DOHH2 (cell line): Measurements from ENCODE around the gene SLC25A10.
"Not testable (repeated sequence)": the region's sequence is repeated elsewhere in the genome, so short reads cannot be mapped to it uniquely, and the experiment has no call there.

ENCODE experiments used
- H3F3A ChIP-seq: fragments of 200-600 bp; sonication (generic), shearing (Covaris generic); 2 replicates; pipeline ENCODE4 v1.6.0; 2016; ENCODE audit warnings: antibody characterized with exemption, mild to moderate bottlenecking; ENCODE audit not compliant: control insufficient read depth, insufficient read depth
- H3K27ac ChIP-seq: fragments of 200-600 bp; sonication (generic); 2 replicates; pipeline ENCODE4 v1.5.1; 2014; ENCODE audit warnings: low read depth, mild to moderate bottlenecking, low read length, moderate library complexity
- H3K27me3 ChIP-seq: fragments of 200-600 bp; sonication (generic); 2 replicates; pipeline ENCODE4 v1.6.1; 2014; ENCODE audit warnings: mild to moderate bottlenecking, low read length, mixed read lengths; ENCODE audit not compliant: control insufficient read depth
- H3K36me3 ChIP-seq: fragments of 200-600 bp; sonication (generic); 2 replicates; pipeline ENCODE4 v1.6.1; 2014; ENCODE audit warnings: mild to moderate bottlenecking, low read length, moderate library complexity, mixed read lengths; ENCODE audit not compliant: control insufficient read depth
- H3K4me1 ChIP-seq: fragments of 200-600 bp; sonication (generic); 2 replicates; pipeline ENCODE4 v1.6.1; 2014; ENCODE audit warnings: mild to moderate bottlenecking, low read length, mixed read lengths; ENCODE audit not compliant: control insufficient read depth
- H3K4me2 ChIP-seq: fragments of 200-600 bp; sonication (generic); 2 replicates; pipeline ENCODE4 v1.6.0; 2014; ENCODE audit warnings: mild to moderate bottlenecking, low read length, moderate library complexity
- H3K4me3 ChIP-seq: fragments of 200-600 bp; sonication (generic); 2 replicates; pipeline ENCODE4 v1.5.1; 2014; ENCODE audit warnings: mild to moderate bottlenecking, low read length, mixed read lengths
- H3K79me2 ChIP-seq: fragments of 200-600 bp; sonication (generic); 2 replicates; pipeline ENCODE4 v1.6.1; 2014; ENCODE audit warnings: mild to moderate bottlenecking, low read length, mixed read lengths; ENCODE audit not compliant: control insufficient read depth
- H3K9me2 ChIP-seq: fragments of 200-600 bp; sonication (generic); replicated peaks from 2 replicates; pipeline ENCODE4 v1.6.1; 2014; ENCODE audit warnings: mild to moderate bottlenecking, low read length, mixed read lengths; ENCODE audit not compliant: control insufficient read depth
- H3K9me3 ChIP-seq: fragments of 200-600 bp; sonication (generic); 2 replicates; pipeline ENCODE4 v1.6.1; 2014; ENCODE audit warnings: antibody characterized with exemption, low read length, mixed read lengths; ENCODE audit not compliant: control insufficient read depth, insufficient read depth
- H4K20me1 ChIP-seq: fragments of 200-600 bp; sonication (generic); 2 replicates; pipeline ENCODE4 v1.6.0; 2014; ENCODE audit warnings: low read depth, mild to moderate bottlenecking, antibody characterized with exemption, low read length, moderate library complexity; ENCODE audit not compliant: control insufficient read depth, insufficient read depth
- EZH2phosphoT487 ChIP-seq: fragments of 200-600 bp; sonication (generic); IDR thresholded peaks from 2 replicates; pipeline ENCODE4 v1.6.1; 2017; ENCODE audit warnings: borderline replicate concordance, mild to moderate bottlenecking, antibody characterized with exemption, low read length, moderate library complexity, mixed read lengths
- TF ChIP-seq, protein P1 (sequence below): fragments of 200-600 bp; sonication (generic); IDR thresholded peaks from one replicate; pipeline ENCODE4 v1.5.1; 2014; ENCODE audit warnings: antibody characterized with exemption, mild to moderate bottlenecking, low read depth, low read length; ENCODE audit not compliant: poor library complexity, severe bottlenecking

The SLC25A10 gene

DNA sequence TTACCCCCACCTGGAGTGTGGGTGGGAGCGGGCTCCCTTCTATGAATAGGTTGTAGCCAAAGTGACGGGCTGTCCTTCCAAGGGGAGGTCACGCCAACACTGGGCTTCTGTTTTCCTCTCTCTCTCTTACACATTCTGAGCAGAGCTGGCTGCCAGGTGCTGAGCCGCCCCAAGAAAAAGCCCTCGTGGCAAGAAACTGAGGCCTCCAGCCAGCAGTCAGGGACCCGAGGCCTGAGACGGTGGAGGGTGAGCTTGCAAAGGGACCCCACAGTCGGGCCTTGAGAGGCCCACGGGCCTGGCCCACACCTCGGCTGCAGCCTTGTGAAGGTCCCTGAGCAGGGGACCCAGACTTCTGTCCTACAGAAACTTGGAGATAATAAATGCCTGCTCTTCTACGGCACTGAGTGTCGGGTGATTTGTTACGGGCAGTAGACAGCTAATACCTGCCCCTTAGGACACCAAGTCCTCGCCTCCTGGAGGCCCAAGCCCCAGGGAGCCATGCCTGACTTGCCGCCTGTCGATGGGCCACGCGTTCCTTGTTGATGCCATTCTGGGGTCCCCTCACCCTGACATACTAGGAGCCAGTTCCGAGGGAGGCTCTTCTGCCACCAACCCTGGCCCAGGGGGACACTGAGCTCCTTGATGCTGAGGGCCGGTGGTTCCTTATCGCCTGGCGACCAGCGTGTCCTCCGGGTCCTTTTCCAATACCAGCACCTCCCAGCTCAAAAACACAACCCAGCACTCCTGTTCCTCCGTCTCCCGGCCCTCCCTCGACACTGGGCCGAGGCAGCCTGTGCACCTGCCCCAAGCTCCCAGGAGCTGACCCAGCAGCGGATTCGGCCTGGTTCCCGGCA, 26.1 kb downstream of the SLC25A10 start:
- H3K4me2 ChIP-seq, result no peak overlapping the region
- H3K79me2 ChIP-seq, result no peaks in the 10 kb centered on the region
- H3K4me1 ChIP-seq, result no peaks in the 10 kb centered on the region
- H3F3A ChIP-seq, result no peaks in the 10 kb centered on the region
- TF ChIP-seq EZH2phosphoT487, result no peak
- TF ChIP-seq, protein P1, sequence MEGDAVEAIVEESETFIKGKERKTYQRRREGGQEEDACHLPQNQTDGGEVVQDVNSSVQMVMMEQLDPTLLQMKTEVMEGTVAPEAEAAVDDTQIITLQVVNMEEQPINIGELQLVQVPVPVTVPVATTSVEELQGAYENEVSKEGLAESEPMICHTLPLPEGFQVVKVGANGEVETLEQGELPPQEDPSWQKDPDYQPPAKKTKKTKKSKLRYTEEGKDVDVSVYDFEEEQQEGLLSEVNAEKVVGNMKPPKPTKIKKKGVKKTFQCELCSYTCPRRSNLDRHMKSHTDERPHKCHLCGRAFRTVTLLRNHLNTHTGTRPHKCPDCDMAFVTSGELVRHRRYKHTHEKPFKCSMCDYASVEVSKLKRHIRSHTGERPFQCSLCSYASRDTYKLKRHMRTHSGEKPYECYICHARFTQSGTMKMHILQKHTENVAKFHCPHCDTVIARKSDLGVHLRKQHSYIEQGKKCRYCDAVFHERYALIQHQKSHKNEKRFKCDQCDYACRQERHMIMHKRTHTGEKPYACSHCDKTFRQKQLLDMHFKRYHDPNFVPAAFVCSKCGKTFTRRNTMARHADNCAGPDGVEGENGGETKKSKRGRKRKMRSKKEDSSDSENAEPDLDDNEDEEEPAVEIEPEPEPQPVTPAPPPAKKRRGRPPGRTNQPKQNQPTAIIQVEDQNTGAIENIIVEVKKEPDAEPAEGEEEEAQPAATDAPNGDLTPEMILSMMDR, result no peak
- no peaks in the 10 kb centered on the region for H3K9me3 ChIP-seq
- H3K27ac ChIP-seq, result no peak overlapping the region
- H3K36me3 ChIP-seq, result no peaks in the 10 kb centered on the region
- no peaks in the 10 kb centered on the region for H3K9me2 ChIP-seq
- no peaks in the 10 kb centered on the region for H4K20me1 ChIP-seq
- no peak overlapping the region for H3K4me3 ChIP-seq
- H3K27me3 ChIP-seq, result peaks cover 7% of the 10 kb centered on the region

DNA sequence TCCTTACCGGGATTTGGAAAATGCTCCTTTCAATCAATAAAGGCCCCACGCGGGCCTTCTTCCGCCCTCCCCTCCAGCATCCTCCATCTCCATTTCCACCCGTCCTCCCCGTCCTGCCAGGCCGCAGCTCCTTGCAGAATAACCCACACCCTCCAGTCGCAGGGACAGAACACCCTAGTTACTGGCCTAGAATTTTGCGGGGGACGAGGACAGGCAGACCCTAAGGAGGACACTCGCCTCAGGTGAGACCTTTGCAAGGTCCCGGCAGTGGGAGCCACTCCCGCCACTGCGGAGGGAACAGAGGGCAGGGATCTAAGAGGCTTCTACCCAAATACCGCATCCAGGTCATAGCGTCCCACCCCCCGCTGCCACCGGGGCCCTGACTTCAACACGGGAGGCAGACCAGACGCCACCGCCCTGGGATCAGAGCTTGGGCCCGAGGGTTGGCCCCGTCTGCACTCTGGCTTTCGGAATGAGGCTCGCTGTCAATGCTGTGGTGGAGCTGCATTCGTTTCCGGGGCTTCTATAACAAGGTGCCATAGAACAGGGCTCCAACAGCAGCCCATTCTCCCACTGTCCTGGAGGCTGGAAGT, 26.8 kb downstream of the SLC25A10 start:
- Histone ChIP-seq H3K79me2 (no peaks in the 10 kb centered on the region), H3K9me3 (no peaks in the 10 kb centered on the region), H3K27me3 (peaks cover 7% of the 10 kb centered on the region), H3K27ac (no peak overlapping the region), H3F3A (no peaks in the 10 kb centered on the region), H3K4me1 (no peaks in the 10 kb centered on the region), H3K36me3 (no peaks in the 10 kb centered on the region), H4K20me1 (no peaks in the 10 kb centered on the region), H3K4me3 (no peak overlapping the region), H3K4me2 (no peak overlapping the region), H3K9me2 (no peaks in the 10 kb centered on the region)
- TF ChIP-seq, protein P1, result no peak
- TF ChIP-seq EZH2phosphoT487, result no peak

GRCh38 chr17:81739593-81739992, 27.5 kb downstream of the SLC25A10 start:
- not testable (repeated sequence) for H3K79me2 ChIP-seq, H3K9me3 ChIP-seq, H3F3A ChIP-seq, H3K27ac ChIP-seq, H3K9me2 ChIP-seq, H3K4me1 ChIP-seq, H3K4me2 ChIP-seq, H3K4me3 ChIP-seq, H3K27me3 ChIP-seq, H4K20me1 ChIP-seq, H3K36me3 ChIP-seq

DNA sequence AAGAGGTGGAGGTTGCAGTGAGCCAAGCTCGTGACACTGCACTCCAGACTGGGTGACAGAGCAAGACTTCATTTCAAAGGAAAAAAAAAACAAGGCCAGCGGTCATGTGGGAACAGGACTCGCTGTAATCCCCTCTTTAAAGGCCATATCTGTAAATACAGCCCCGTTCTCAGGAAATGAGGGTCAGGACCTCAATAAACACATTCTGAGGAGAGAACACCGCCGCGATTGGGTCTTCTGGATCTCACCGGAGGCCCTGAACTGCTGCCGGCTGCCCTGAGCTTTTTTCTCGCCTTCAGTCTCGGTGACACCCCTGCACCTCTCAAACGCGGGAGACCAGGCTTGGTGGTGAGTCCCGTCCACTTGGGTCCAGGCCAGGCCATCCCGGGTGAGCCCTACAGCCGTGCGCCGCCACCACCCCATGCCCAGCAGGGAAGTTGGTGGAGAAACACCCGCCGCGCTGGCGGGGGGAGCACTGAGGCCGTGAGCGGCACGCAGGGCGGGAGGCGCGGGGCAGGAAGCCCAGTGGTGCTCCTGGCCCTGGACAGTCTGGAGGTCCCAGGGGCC, 28.4 kb downstream of the SLC25A10 start:
- no peaks in the 10 kb centered on the region for H3F3A ChIP-seq
- H3K79me2 ChIP-seq, result no peaks in the 10 kb centered on the region
- no peaks in the 10 kb centered on the region for H3K4me1 ChIP-seq
- no peak overlapping the region for H3K4me3 ChIP-seq
- TF ChIP-seq, protein P1, result no peak
- TF ChIP-seq EZH2phosphoT487, result no peak
- H3K9me3 ChIP-seq, result no peaks in the 10 kb centered on the region
- no peaks in the 10 kb centered on the region for H3K36me3 ChIP-seq
- no peaks in the 10 kb centered on the region for H3K9me2 ChIP-seq
- H3K27ac ChIP-seq, result no peak overlapping the region
- no peak overlapping the region for H3K4me2 ChIP-seq
- peaks cover 2% of the 10 kb centered on the region for H3K27me3 ChIP-seq
- H4K20me1 ChIP-seq, result no peaks in the 10 kb centered on the region
